GM19455 (cell line): ENCODE results near the gene ICAM1.

Source experiments
- ATAC-seq: cut with Tn5 transposase; IDR thresholded peaks from one replicate; pipeline ENCODE4 v1.9.1; 2021; ENCODE audit not compliant: unreplicated experiment

Gene ICAM1

DNA sequence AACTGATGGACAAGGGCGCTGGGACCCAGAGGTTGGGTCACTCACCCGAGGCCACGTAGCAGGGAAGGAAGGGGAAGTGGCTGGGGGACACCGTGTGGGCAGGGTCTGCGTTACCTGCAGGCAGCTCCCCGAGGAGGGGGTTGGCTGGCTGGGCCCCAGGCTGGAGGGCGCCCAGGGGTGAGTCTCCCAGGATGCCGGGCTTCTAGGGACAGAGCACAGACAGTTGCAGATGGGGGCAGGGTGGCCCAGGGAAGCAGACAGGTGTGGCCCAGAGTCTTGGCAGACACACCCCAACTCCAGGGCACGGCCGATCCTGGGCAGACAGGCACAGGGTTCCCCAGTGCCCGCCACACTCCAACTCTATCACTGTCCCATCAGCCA, 50.5 kb downstream of the ICAM1 start:
- ATAC-seq: no peak

DNA sequence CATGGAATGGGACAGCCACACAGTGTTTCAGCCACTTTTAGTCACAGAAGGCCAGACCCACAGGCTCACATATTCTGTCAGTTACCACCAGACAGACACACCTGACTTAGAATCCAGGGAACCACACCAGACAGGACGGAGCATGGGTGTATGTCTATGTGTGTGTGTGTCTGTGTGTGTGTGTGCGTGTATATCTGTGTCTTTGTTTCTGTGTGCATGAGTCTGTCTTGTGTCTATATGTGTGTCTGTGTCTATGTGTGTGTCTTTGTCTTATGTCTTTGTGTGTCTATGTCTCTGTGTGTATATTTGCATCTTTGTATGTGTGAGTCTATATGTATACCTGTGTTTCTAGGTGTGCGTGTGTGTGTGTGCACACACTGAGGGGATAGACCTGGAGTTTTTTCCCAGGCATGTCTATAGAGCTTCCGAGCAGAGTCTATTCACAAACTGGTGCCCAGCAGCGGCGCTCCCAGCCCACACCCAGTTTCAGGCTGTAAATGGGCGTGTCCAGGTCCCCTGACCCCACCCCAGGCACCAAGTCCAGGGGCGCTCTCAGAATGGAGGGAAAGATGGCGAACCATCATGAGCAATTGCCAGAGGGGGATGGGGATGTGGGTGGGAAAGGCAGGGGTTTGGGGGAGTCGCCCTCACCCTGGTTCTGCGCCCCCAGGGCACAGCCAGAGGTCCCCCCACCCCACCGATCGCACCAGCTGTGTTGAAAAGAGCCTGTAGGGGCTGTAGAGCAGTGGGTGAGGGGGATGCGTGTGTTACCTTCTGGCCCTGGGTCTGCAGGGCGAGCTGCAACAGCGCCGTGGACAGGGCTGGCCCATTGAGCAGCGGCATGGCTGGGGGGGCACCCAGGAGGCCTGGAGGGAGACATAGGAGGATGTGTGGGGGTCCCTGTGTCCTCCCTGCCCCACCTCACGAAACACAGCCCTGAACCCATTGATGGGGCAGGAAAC, 51.2 kb downstream of the ICAM1 start:
- ATAC-seq: no peak

DNA sequence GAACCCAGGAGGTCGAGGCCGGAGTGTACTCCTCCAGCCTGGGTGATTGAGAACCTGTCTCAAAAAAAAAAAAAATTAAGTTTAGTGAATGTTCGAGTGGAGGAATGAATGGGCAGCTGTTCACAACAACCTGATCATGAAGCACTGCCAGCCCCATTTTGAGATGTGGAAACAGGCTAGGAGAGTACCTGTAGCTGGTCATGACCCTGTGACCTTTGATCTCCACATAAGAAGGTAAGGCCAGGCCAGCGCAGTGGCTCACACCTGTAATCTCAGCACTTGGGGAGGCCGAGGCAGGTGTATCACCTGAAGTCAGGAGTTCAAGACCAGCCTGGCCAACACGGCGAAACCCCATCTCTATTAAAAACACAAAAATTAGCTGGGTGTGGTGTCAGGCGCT, 54.8 kb downstream of the ICAM1 start:
- ATAC-seq: no peak

DNA sequence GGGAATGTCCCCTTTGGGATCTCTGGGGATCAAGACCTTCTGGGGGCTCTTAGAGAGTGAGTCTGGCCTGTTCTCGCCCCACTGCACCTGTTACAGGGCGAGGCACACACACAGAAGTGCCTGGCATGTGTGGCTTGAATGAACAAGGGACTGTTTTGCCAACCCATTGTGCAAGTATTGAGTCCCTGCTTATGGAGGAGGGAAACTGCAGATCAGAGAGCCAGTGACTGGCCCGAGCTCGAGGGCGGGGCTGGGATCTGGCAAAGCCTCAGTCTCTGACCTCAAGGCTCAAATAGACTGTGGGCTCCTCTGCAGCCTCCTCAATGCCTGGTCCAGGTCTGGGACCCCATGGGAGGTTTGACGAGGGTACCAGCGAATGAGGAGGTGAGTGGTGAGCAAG, 56.9 kb downstream of the ICAM1 start:
- no peak for ATAC-seq

DNA sequence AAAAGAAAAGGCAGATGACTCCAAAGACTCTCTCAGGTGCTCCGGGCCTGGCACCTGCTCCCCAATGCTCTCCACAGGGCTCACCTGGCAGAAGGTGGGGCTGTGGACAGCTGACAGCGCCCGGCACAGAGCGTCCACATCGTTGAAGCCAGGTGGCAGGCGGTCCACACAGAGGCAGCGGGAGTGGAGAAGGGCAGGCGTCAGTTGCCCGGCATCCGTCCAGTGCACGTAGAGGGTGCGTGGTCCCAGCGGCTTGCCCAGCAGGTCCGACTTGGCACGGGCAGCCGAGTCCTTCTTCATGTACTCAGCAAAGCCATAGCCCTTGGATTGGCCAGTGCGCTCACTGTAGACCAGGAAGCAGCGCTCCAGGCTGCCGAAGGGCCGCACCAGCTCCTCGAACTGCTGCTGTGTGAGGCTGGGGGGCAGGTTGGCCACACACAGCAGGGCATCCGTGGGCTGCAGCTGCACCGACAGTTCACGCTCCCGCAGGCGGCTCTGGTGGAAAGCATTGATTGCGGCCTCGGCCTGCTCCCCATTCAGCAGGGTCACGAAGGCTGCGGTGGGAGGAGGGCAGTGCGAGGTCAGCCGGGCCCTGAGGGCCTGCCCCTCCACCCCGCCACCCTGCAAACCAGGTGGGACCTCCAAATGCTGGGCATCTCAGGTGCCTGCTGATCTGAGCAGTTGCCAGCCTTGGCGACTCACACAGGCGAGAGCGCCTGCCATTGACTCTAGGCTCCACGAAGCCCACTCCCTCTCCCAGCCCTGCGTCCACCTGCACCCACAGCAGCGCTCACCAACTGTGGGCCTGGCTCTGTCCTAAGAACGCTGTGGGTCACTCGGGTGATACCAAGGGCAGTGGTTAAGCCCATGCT, 57.9 kb downstream of the ICAM1 start:
- no peak for ATAC-seq

DNA sequence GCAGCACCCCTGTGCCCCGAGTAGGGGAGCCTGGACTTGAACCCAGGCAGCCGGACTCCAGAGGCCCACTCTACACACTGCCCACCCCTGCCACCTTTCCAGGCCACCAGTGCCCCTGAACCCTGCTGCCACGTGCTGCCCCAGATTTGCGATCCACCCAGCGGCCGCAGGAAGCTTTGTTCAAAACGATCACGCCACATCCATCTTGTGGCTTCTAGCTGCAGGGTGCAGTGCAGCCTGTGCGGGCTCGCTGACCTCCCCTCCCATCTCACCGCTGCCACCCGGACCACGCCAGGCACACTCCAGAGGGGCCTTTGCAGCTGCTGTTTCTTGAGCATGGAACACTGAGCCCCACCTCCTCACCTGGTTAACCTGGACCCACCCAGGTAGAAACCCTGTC, 58.6 kb downstream of the ICAM1 start:
- no peak for ATAC-seq

DNA sequence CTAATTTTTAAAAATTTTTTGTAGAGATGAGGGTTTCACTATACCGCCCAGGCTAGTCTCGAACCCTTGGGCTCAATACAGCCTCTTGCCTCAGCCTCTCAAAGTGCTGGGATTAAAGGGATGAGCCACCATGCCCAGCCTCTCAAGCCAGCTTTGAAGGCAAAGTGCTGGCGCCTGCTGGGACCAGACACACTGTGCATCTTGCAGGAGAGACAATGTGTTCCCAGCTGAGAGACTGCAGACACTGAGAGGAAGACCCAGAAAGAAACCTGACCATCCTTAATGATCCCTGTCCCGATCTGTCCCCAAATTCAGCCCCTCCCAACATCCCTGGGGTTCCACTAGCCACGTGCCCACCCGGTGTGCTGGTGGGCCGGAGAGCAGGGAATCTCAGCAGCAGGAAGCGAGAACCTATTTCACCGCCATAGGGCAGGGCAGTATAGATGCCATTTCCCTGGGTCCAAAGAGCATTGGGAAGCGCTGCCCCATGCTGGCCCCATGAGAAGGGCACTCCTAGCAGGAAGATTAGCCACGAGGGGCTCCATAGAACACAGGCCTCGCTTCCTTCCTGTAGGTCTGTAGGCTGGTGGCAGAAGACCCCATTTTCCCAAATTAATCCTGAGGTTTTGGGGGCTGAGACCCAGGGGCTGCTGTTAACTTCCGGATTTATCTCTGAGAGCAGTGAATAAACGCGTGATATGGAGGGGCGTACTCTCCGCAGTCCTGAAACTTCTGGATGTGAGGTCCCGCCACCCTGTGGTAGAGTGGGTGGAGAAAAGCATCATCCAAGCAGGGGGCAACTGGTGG, 61.4 kb downstream of the ICAM1 start:
- ATAC-seq: no peak

DNA sequence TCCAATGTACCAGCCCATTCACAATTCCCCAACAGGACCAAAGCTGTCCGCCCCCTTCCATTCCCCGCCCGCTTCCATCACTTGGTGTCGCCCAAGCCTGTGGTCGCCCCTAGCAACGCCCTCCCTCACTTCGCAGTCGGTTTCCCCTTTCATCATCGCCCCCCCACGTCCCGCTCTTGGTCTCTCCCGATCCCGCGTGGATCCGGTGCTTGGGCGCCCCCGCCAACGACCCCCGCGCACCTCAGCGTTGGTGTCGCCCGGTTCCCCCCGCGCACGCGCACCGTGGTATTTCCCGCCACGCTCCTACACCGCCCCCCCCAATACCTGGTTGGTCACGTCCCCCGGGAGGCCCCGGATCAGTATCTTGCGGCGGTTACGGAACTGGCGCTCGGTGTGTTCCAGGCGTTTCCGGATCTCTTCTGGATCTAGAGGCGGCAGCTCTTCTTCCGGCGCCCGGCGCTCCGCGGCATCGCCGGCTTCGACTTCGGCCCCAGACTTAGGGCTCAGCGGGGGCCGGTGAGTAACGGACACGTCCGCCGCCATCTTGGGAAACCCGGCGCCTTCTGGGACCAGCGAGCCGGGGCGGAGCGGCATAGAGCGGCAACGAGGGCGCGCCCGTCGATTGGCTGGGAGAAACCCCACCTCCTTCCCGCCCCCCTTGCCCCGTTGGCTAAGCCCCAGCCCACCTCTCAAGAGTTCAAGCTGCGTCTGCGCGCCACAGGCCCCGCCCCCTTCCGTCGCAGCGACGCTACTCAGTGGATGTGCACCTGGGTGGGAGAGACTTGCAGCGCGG, 62.2 kb downstream of the ICAM1 start, which contains the start of gene RAVER1:
TSS of gene RAVER1 (minus strand) at position 565 of the 793 bp plus-strand sequence. CDS start at position 543, 22 bp downstream.
- ATAC-seq: peak; percentile 84

DNA sequence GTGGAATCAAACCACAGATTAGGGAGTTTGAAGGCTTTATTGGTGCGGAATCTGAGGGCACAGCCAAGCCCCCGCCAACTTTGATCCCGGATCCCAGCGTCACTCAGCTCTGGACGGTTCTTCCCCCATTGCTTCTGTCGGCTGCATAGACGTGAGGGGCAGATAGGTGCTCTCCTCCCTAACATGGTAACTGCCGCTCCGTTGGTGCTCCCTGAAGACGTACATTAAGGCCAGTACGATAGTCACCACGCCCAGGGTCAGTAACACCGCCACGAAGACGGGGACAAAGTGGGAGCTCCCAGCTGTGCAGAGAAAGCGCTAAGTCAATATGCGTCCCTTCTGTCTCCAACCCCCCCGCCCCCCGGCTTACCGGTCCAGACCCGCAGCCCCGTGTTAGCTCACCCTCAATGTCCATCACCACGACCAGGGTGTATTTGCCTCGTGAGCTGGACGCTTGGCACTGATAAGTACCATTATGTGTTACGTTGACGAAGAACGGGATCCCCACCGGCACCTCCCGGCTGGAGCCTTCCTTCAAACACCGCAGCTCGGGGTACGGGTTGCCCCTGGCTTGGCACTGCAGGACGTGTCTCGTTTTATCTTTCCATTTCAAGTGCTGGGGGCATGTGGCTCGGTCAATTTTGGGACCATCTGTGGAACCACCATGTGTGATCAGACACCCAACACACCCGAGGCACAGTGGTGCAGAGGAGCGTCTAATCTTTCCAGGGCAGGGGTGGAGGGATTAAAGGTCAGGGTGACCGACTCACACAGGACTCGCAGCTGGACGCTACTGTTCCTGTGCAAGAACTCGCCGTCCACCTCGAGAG, 63.1 kb downstream of the ICAM1 start:
- no peak for ATAC-seq

DNA sequence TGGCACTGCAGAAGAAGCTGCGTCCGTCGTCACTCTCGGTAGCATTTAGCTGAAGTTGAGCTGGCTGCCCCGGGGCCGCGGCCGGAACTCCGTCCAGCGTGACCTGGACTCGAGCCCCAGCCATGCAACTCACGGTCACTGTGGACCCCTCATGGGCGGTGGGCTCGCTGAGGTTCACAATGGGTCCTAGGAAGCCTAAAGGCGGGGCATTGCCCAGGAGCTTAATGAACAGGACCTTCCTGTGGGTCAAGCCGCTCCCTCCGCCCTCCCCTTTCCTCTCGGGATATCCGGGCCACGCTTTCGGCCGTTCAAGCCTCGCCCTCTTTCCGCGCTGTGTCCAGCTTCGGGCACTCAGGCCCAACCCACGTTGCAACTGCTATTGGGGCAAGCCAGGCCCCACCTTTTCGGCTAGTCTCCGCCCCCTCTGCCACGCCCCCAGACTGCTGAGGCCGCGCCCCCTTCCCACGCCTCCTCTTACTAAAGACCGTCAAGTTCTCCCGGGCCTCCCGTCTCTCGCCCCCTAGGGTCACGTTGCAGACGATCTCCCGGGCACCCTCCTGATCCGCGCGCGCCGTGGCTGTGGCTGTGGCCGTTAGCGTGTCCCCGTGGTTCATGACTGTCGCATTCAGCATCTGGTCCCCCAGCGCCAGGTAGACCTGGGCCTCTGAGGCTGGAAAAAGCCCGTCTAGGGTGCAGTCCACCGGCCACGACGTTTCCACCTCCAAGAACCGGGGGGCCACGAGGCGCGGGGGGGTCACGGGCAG, 63.9 kb downstream of the ICAM1 start:
- no peak for ATAC-seq

DNA sequence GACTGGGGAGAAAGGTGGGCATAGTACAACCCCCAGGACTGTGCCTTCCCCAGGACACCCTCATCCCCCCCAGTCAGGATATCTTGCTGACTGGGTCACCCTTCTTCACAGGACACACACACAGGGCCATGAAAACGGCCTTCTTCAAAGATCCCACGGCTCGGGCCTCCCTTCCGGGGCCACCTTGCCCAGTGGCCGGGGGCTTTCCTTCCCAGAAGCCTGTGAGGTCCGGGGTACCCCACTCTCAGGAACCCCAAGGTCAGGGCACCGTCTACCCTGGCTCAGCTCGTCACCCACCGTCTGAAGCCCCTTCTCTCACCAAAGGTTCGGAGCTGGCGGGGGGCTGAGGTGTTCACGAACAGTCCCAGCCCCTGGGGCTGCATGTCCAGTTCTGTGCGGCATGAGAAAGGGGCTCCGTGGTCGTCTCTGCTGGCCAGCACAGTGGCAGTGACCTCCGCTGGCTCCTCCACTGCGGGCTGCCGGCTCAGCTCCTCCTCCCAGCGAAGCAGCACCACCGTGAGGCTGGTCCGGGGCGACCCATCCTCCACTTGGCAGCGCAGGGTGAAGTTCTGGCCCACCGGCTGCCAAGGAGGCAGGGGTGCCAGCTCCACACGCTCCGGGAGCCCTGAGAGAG, 64.5 kb downstream of the ICAM1 start:
- ATAC-seq: no peak
